Nephron (organoid): ENCODE results near the gene MAPK10.

Experiments used
- H3K27ac Mint-ChIP-seq, 3 experiments: 2 replicates each; pipeline ENCODE4 v1.8.0; 2020; ENCODE audit warnings: mixed read lengths in 3 of 3, mild to moderate bottlenecking in 2 of 3, moderate library complexity in 1 of 3
- H3K27me3 Mint-ChIP-seq: 2 replicates; pipeline ENCODE4 v1.8.0; 2021; ENCODE audit warnings: low read depth, mild to moderate bottlenecking, moderate library complexity, mixed read lengths
- H3K36me3 Mint-ChIP-seq: 2 replicates; pipeline ENCODE4 v1.8.0; 2020; ENCODE audit warnings: low read depth, mixed read lengths
- H3K4me1 Mint-ChIP-seq: 2 replicates; pipeline ENCODE4 v1.8.0; 2020; ENCODE audit warnings: mixed read lengths
- H3K4me3 Mint-ChIP-seq, 3 experiments: 2 replicates each; pipeline ENCODE4 v1.8.0; 2020; ENCODE audit warnings: mild to moderate bottlenecking in 3 of 3, mixed read lengths in 3 of 3, moderate library complexity in 2 of 3
- H3K9me3 Mint-ChIP-seq: 2 replicates; pipeline ENCODE4 v1.8.0; 2020; ENCODE audit warnings: mixed read lengths
- TF ChIP-seq, protein P1 (sequence below), 3 experiments: fragments of 200-600 bp; sonication (generic); IDR thresholded peaks; one replicate each; pipeline ENCODE4 v1.5.0; 2021; ENCODE audit warnings: antibody characterized with exemption in 3 of 3; ENCODE audit not compliant: unreplicated experiment in 3 of 3

Gene MAPK10

DNA sequence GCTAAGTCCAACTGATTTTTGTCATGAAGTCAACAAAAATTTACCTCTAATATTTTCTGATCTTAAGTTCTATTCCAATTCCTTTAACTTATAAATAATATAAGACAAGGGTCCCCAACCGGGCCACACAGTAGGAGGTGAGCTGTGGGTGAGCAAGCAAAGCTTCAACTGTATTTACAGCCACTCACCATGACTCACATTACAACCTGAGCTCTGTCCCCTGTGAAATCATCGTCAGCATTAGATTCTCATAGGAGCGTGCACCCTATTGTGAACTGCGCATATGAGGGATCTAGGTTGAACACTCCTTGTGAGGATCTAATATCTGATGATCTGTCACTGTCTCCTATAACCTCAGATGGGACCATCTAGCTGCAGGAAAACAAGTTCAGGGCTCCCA, 227.4 kb downstream of the MAPK10 start:
- peaks cover 13% of the 10 kb centered on the region for H3K4me1 Mint-ChIP-seq
- H3K27ac Mint-ChIP-seq, result no peak overlapping the region
- H3K36me3 Mint-ChIP-seq, result peaks cover 4% of the 10 kb centered on the region
- H3K9me3 Mint-ChIP-seq, result peaks cover 2% of the 10 kb centered on the region
- TF ChIP-seq, protein P1, sequence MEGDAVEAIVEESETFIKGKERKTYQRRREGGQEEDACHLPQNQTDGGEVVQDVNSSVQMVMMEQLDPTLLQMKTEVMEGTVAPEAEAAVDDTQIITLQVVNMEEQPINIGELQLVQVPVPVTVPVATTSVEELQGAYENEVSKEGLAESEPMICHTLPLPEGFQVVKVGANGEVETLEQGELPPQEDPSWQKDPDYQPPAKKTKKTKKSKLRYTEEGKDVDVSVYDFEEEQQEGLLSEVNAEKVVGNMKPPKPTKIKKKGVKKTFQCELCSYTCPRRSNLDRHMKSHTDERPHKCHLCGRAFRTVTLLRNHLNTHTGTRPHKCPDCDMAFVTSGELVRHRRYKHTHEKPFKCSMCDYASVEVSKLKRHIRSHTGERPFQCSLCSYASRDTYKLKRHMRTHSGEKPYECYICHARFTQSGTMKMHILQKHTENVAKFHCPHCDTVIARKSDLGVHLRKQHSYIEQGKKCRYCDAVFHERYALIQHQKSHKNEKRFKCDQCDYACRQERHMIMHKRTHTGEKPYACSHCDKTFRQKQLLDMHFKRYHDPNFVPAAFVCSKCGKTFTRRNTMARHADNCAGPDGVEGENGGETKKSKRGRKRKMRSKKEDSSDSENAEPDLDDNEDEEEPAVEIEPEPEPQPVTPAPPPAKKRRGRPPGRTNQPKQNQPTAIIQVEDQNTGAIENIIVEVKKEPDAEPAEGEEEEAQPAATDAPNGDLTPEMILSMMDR (IDR thresholded peaks at IDR 0.05; ENCODE audit: unreplicated experiment in 3 of 3), result no peak
- H3K4me3 Mint-ChIP-seq, result no peak overlapping the region
- no peaks in the 10 kb centered on the region for H3K27me3 Mint-ChIP-seq

DNA sequence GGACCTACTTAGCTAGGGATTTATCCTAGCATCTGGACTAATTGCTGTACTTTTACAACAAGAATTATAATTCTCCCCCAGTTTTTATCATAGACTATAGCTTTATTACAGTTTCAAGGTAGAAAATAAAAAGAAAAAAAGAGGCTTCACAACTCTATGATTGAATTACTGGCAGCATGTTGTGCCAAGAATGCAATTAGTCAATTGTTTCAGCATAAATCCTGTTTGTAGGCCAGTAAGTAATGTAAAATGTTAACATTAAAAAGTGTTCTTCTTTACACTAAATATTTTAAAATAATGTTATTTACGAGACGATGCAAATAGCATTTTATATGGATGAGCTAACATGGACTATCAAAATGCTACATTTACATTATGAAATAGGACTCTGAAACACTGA, 228.4 kb downstream of the MAPK10 start:
- Mint-ChIP-seq H3K27ac (peak overlapping the region in 2 of 3 experiments; percentile 21 to 32), H3K4me3 (no peak overlapping the region), H3K9me3 (no peaks in the 10 kb centered on the region), H3K36me3 (no peaks in the 10 kb centered on the region), H3K27me3 (no peaks in the 10 kb centered on the region), H3K4me1 (peaks cover 13% of the 10 kb centered on the region)
- TF ChIP-seq, protein P1 (IDR thresholded peaks at IDR 0.05; ENCODE audit: unreplicated experiment in 3 of 3), result no peak

DNA sequence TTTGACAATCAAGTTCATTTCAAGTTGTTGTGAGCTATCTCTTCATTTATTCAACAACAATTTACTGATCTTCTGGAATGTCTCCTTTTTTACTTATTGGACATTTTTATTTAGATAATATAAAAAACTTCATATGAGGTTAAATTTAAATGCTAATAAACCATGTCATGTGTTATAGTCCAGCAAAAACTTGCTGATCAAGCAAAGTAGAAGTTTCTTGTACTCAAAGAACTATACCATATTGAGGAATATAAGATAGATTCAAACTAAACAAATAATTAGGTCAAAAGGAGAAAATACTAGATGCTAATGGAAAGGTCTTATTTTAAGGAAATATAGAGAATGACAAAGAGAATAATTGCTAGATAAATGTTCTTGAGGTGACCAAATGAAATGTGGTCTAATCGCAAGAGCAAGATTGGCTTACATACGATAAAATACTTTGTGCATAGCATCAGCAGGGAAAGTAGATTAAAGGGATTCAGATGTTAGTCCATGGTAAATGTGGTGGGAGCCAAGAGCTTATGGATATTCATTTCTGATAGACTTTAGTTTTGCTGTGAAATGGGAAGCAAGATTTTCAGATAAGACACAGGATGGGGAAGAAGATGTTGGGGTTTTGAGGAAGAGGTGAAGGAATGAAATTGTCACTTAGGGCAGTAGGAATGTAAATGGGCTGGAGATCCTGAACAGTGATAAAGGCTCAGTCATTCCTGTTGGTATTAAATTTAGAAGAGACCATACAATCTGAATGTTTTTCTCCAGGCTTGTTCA, 229.5 kb downstream of the MAPK10 start:
- TF ChIP-seq, protein P1 (IDR thresholded peaks at IDR 0.05; ENCODE audit: unreplicated experiment in 3 of 3), result no peak
- H3K9me3 Mint-ChIP-seq, result no peaks in the 10 kb centered on the region
- H3K36me3 Mint-ChIP-seq, result no peaks in the 10 kb centered on the region
- H3K27me3 Mint-ChIP-seq, result no peaks in the 10 kb centered on the region
- no peak overlapping the region for H3K4me3 Mint-ChIP-seq
- H3K4me1 Mint-ChIP-seq, result peaks cover 17% of the 10 kb centered on the region
- H3K27ac Mint-ChIP-seq, result peak overlapping the region in 1 of 3 experiments; percentile 7

DNA sequence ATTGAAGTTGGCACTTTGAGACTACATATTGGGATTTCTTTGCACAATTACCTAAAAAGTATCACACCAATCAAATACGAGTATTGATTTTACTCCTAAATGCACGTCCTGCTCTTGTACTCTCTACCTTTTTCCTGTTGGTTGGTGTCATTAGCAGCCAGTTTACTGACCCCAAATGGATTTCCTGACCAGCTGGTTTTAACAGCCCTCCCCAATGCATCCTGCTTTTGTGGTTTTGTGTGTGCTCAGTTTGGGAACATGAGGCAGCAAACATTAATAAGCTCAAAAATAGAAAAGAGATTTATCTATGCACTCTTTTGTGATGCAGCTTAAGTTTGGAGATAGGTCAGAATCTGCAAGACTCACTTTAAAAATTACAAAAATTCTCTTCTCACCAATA, 230.3 kb downstream of the MAPK10 start:
- H3K4me1 Mint-ChIP-seq, result peaks cover 17% of the 10 kb centered on the region
- no peaks in the 10 kb centered on the region for H3K27me3 Mint-ChIP-seq
- TF ChIP-seq, protein P1 (IDR thresholded peaks at IDR 0.05; ENCODE audit: unreplicated experiment in 3 of 3), result no peak
- H3K9me3 Mint-ChIP-seq, result no peaks in the 10 kb centered on the region
- no peaks in the 10 kb centered on the region for H3K36me3 Mint-ChIP-seq
- H3K4me3 Mint-ChIP-seq, result no peak overlapping the region
- no peak overlapping the region for H3K27ac Mint-ChIP-seq

DNA sequence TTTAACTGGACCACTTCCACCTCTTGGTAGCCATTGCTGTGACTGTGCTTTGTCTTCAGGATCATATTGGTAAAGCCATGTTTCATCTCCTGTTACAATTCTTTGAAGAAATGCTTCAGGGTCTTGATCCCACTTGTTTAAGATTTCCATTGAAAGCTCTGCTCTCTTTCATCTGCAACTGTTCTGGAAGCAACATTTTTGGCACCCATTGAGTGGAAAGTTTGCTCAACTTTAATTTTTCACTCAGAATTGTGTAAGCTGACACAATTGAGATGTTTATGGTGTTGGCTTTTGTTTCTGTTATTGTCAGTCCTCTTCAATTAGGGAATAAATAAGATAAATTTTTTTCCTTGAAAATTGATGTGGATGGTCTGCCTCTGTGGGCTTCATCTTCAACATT, 237.4 kb downstream of the MAPK10 start:
- H3K27ac Mint-ChIP-seq, result no peak overlapping the region
- H3K36me3 Mint-ChIP-seq, result no peaks in the 10 kb centered on the region
- TF ChIP-seq, protein P1 (IDR thresholded peaks at IDR 0.05; ENCODE audit: unreplicated experiment in 3 of 3), result no peak
- no peaks in the 10 kb centered on the region for H3K9me3 Mint-ChIP-seq
- H3K4me3 Mint-ChIP-seq, result no peak overlapping the region
- H3K27me3 Mint-ChIP-seq, result no peaks in the 10 kb centered on the region
- H3K4me1 Mint-ChIP-seq, result peaks cover 30% of the 10 kb centered on the region

DNA sequence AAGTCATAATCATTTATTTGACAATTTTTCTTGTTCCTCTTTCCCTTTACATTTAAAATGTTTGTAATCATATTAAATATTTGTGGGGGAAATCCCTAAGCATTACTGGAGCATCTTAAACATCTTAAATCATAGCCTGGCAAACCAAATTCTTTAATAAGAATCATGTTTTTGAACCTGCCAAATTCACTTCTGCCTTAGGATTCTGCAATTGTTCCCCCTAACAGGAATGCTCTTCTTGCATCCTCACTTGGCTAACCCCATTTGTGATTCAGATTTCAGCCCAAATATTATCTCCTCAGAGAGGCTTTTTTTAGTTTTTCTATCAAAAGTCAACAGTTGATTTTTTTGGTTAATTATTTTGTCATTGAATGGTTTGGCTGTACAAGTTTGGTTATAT, 241.1 kb downstream of the MAPK10 start:
- TF ChIP-seq, protein P1 (IDR thresholded peaks at IDR 0.05; ENCODE audit: unreplicated experiment in 3 of 3), result no peak
- H3K27me3 Mint-ChIP-seq, result no peaks in the 10 kb centered on the region
- H3K4me3 Mint-ChIP-seq, result no peak overlapping the region
- peaks cover 5% of the 10 kb centered on the region for H3K36me3 Mint-ChIP-seq
- H3K27ac Mint-ChIP-seq, result peak overlapping the region; percentile 56 to 82 (median 70)
- H3K4me1 Mint-ChIP-seq, result peaks cover 28% of the 10 kb centered on the region
- H3K9me3 Mint-ChIP-seq, result peaks cover 4% of the 10 kb centered on the region
